Stomach (tissue), 9 donors: ENCODE results near the gene HNRNPDL. TPM values are rescaled to one million over a fixed set of nuclear protein-coding genes. Genes with fewer than 3 reads are reported as not detected.
"Not testable (repeated sequence)": the region's sequence is repeated elsewhere in the genome, so short reads cannot be mapped to it uniquely, and the experiment has no call there.

Experiments
- DNase-seq, 2 donors: peaks; one replicate each; pipeline versions ENCODE4 v3.0.0 to v3.0.0-alpha.2; 2013 to 2019
- H3K27ac ChIP-seq, 5 donors: fragments of 200-600 bp in 4 of 5; sonication (generic) in 4 of 5; one replicate each; pipeline ENCODE4 v1.5.1; 2013 to 2019; ENCODE audit warnings: mild to moderate bottlenecking in 1 of 5, moderate library complexity in 1 of 5
- H3K27me3 ChIP-seq, 3 donors: fragments of 200-600 bp; sonication (generic); one replicate each; pipeline ENCODE4 v1.5.1; 2017 to 2019; ENCODE audit warnings: mixed run types in 1 of 3
- H3K36me3 ChIP-seq, 4 donors: fragments of 200-600 bp; sonication (generic); 1 replicate in 3 of 4; 2 replicates in 1 of 4; pipeline ENCODE4 v1.5.1; 2016 to 2019
- H3K4me1 ChIP-seq, 4 donors: fragments of 200-600 bp; sonication (generic); one replicate each; pipeline ENCODE4 v1.5.1; 2016 to 2019
- H3K4me3 ChIP-seq, 4 donors: fragments of 200-600 bp; sonication (generic) in 3 of 4; one replicate each; pipeline ENCODE4 v1.5.1; 2016 to 2019; ENCODE audit warnings: mild to moderate bottlenecking in 1 of 4
- H3K9me3 ChIP-seq, 4 donors: fragments of 200-600 bp; sonication (generic); one replicate each; pipeline ENCODE4 v1.5.1; 2016 to 2019
- CTCF ChIP-seq, 7 experiments: fragments of 450-650 bp in 4 of 7; fragments of 200-600 bp in 3 of 7; sonication (generic) in 3 of 7; IDR thresholded peaks; one replicate each; pipeline ENCODE4 v1.5.1; 2016 to 2019; ENCODE audit warnings: antibody characterized with exemption in 7 of 7, control low read depth in 2 of 7, mild to moderate bottlenecking in 1 of 7
- EP300 ChIP-seq: sonication (generic); formaldehyde crosslinking; IDR thresholded peaks from one replicate; pipeline ENCODE4 v1.6.1; 2017; ENCODE audit warnings: antibody characterized with exemption
- POLR2A ChIP-seq, 4 donors: fragments of 450-650 bp; IDR thresholded peaks; one replicate each; pipeline ENCODE4 v1.6.1; 2016; ENCODE audit warnings: antibody characterized with exemption in 4 of 4, control low read depth in 2 of 4, mild to moderate bottlenecking in 1 of 4, moderate library complexity in 1 of 4
- POLR2AphosphoS5 ChIP-seq, 3 donors: sonication (generic); formaldehyde crosslinking; IDR thresholded peaks; one replicate each; pipeline ENCODE4 v1.6.1; 2016; ENCODE audit warnings: antibody characterized with exemption in 3 of 3
- WGBS, 5 donors: extraction: QIAGEN DNeasy Blood & Tissue Kit in 3 of 5; methylation state at CpG; one replicate each; pipeline versions ENCODE4 v1.1.5 to v1.1.7; 2013 to 2018; 5-methylcytosine and 5-hydroxymethylcytosine counted together
- intact Hi-C: fragments of 100-400 bp; cut with DNase I; formaldehyde crosslinking; loops from one replicate; pipeline ENCODE4 v1.15.1; 2023; ENCODE audit warnings: low total_unique reads
- polyA plus RNA-seq, 3 donors: library from polyadenylated mRNA; stranded (reverse); fragments of 200-250 nt; gene quantifications; one replicate each; pipeline ENCODE4 v1.2.3, GENCODE V29; 2013
- total RNA-seq, 5 donors: library from RNA; depleted of rRNA; stranded (reverse); fragments of >200 nt; gene quantifications; one replicate each; pipeline versions ENCODE4 v1.1.0 to v1.2.3, GENCODE V29; 2014 to 2016
- donor health status: healthy with polysubstance abuse.
- donor health status: Bipolar disorder and iron deficiency.
- donor health status: healthy.

HNRNPDL gene
- total and polyA plus RNA-seq, 8 donors, result 71.8 to 456 (median 138) TPM

- no peaks in the 10 kb centered on the region for H3K27me3 ChIP-seq
- intact Hi-C loops, result no loop called here
- TF ChIP-seq POLR2A (IDR thresholded peaks at IDR 0.05) (no peak), POLR2AphosphoS5 (IDR thresholded peaks at IDR 0.05) (no peak), CTCF (IDR thresholded peaks at IDR 0.05) (no peak), EP300 (no peak)
- H3K36me3 ChIP-seq, result no peaks in the 10 kb centered on the region
- no peak overlapping the region for H3K27ac ChIP-seq
- DNase-seq, result no peak
- H3K4me1 ChIP-seq, result peaks cover 0 to 9% (median 0%) of the 10 kb centered on the region in 4 donors
- H3K9me3 ChIP-seq, result no peaks in the 10 kb centered on the region
- WGBS, 5 donors, result 96 to 97% (median 97%) methylated on average over 15 of the region's 15 CpGs
- no peak overlapping the region for H3K4me3 ChIP-seq
Observed at GRCh38 chr4:82473621-82474164, 43.4 kb upstream of the HNRNPDL start.

- H3K9me3 ChIP-seq, H3K4me3 ChIP-seq, H3K36me3 ChIP-seq, H3K27ac ChIP-seq, H3K27me3 ChIP-seq, DNase-seq, H3K4me1 ChIP-seq, intact Hi-C loops: not testable (repeated sequence)
- 51 to 75% (median 66%) methylated on average over 5 of the region's 5 CpGs for WGBS, 5 donors
Observed at GRCh38 chr4:82473080-82473479, 42.8 kb upstream of the HNRNPDL start.

GRCh38 chr4:82469791-82470345 lies 39.6 kb upstream of the HNRNPDL start:
- no peaks in the 10 kb centered on the region for H3K27me3 ChIP-seq
- H3K4me3 ChIP-seq, result no peak overlapping the region
- no peak overlapping the region for H3K27ac ChIP-seq
- no peaks in the 10 kb centered on the region for H3K9me3 ChIP-seq
- TF ChIP-seq CTCF (IDR thresholded peaks at IDR 0.05), result no peak
- TF ChIP-seq POLR2AphosphoS5 (IDR thresholded peaks at IDR 0.05), result no peak
- H3K36me3 ChIP-seq, result no peaks in the 10 kb centered on the region
- intact Hi-C loops, result loop anchor here (10.0 kb wide), 2 partner anchors 275 to 335 kb away; no protein-coding TSS in a partner anchor
- peak in 1 of 2 donors; percentile 38 for DNase-seq
- peaks cover 0 to 9% (median 0%) of the 10 kb centered on the region in 4 donors for H3K4me1 ChIP-seq
- WGBS, 5 donors, result 30 to 64% (median 51%) methylated on average over 2 of the region's 2 CpGs

- no peak for DNase-seq
- Histone ChIP-seq H3K4me1 (peaks cover 0 to 12% (median 8%) of the 10 kb centered on the region in 4 donors), H3K27ac (no peak overlapping the region), H3K36me3 (no peaks in the 10 kb centered on the region), H3K9me3 (no peaks in the 10 kb centered on the region), H3K27me3 (no peaks in the 10 kb centered on the region), H3K4me3 (no peak overlapping the region)
- intact Hi-C loops, result loop anchor here (10.0 kb wide), 2 partner anchors 277 to 337 kb away; no protein-coding TSS in a partner anchor
- 21 to 58% (median 44%) methylated on average over 3 of the region's 3 CpGs for WGBS, 5 donors
- TF ChIP-seq EP300 (no peak), CTCF (IDR thresholded peaks at IDR 0.05) (no peak), POLR2A (IDR thresholded peaks at IDR 0.05) (no peak)
Observed at GRCh38 chr4:82467471-82467870, 37.2 kb upstream of the HNRNPDL start.

GRCh38 chr4:82463221-82463620 lies 33.0 kb upstream of the HNRNPDL start:
- intact Hi-C loops, result loop anchor here (10.0 kb wide), 2 partner anchors 282 to 342 kb away; no protein-coding TSS in a partner anchor
- peaks cover 6 to 29% (median 25%) of the 10 kb centered on the region in 4 donors for H3K36me3 ChIP-seq
- 89 to 98% (median 96%) methylated on average over 1 of the region's 1 CpG for WGBS, 5 donors
- H3K27me3 ChIP-seq, result no peaks in the 10 kb centered on the region
- H3K9me3 ChIP-seq, result no peaks in the 10 kb centered on the region
- TF ChIP-seq CTCF (IDR thresholded peaks at IDR 0.05), result no peak
- TF ChIP-seq POLR2A (IDR thresholded peaks at IDR 0.05), result no peak
- TF ChIP-seq POLR2AphosphoS5 (IDR thresholded peaks at IDR 0.05), result no peak
- no peak for TF ChIP-seq EP300
- no peak for DNase-seq
- no peak overlapping the region for H3K27ac ChIP-seq
- H3K4me1 ChIP-seq, result peaks cover 0 to 12% (median 4%) of the 10 kb centered on the region in 4 donors
- no peak overlapping the region for H3K4me3 ChIP-seq
